ENCODE results near the gene TRIM23. TPM values are rescaled to one million over a fixed set of nuclear protein-coding genes. Genes with fewer than 3 reads are reported as not detected.
"Not testable (repeated sequence)": the region's sequence is repeated elsewhere in the genome, so short reads cannot be mapped to it uniquely, and the experiment has no call there.

Gene TRIM23
- polyA plus RNA-seq, 1 donor from 2014 or later = 11.6 TPM

DNA sequence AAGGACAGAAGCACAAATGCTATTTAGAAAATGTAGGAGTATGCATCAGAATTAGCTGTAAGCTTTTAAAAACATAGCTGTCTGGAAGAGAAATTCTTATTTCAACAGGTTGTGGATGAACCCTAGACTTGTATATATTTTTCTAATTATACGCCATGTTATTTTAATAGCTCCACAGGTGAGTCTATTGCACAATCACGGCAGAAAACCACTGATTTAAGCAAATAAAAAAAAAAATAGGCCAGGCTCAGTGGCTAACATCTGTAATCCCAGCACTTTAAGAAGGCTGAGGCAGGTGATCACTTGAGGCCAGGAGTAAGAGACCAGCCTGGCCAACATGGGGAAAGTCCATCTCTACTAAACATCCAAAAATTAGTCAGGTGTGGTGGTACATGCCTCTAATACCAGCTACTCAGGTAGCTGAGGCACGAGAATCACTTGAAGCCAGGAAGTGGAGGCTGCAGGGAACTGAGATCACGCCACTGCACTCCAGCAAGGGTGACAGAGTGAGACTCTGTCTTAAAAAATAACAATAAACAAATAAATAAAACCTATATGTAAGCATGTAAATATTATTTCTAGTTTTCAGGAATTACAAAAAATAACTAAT, 11.7 kb downstream of the TRIM23 start:
- H3K36me3 Mint-ChIP-seq = peaks cover 7% of the 10 kb centered on the region
- H3K9me3 Mint-ChIP-seq = no peaks in the 10 kb centered on the region
- no peak overlapping the region for H3K4me3 Mint-ChIP-seq

DNA sequence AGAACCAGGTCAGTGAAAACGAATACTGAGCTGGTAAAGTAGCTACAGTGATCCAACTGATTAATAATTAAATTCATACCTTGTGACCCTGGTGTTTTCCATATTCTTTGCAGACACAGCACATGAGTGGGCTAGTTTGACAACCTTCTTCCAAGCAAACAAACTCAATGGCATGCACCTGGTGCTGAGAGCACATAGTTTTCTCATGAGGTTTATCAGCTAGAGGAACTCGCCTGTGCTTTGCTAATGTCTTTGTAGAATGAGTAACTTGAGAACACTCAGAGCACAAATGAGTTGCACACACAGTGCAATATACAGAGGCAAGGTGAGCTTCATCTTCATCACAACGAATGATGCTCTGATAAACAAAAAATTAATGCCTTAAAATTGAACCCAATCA, 12.6 kb downstream of the TRIM23 start:
- Mint-ChIP-seq H3K36me3 (peaks cover 10% of the 10 kb centered on the region), H3K27me3 (no peaks in the 10 kb centered on the region), H3K4me1 (peaks cover 4 to 5% (median 4%) of the 10 kb centered on the region in 3 donors), H3K9me3 (no peaks in the 10 kb centered on the region), H3K27ac (no peak overlapping the region), H3K4me3 (no peak overlapping the region)

More for the DNA sequence above, 11.7 kb downstream of the TRIM23 start:
- Mint-ChIP-seq H3K27ac (no peak overlapping the region), H3K27me3 (no peaks in the 10 kb centered on the region), H3K4me1 (peaks cover 3 to 5% (median 4%) of the 10 kb centered on the region in 3 donors)

DNA sequence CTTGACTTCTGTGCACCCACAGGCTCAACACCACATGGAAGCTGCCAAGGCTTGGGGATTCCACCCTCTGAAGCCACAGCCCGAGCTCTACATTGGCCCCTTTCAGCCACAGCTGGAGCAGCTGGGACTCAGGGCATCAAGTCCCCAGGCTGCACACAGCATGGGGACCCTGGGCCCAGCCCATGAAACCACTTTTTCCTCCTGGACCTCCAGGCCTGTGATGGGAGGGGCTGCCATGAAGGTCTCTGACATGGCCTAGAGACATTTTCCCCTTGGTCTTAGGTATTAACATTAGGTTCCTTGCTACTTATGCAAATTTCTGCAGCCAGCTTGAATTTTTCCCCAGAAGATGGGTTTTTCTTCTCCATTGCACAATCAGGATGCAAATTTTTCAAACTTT, 22.4 kb downstream of the TRIM23 start:
- H3K27ac Mint-ChIP-seq, H3K4me3 Mint-ChIP-seq: not testable (repeated sequence)
- peaks cover 25% of the 10 kb centered on the region for H3K36me3 Mint-ChIP-seq

DNA sequence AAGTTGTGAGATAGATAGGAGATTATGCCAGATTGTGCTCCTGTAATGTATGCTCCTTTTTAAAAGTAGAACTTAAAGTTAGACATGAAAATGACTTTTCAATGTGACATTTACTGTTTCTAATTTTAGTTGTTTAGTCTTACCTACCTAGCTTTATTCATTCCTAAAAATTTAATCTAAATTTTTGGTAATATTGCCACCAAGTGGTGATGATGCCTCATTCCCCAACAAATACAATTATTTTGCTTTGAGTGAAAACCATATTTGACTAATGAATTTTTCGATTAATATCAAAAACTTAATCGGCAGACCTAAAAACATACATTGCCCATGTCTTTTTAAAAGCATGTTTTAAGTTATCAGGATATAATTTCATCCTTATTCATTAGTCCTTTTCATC, 35.4 kb downstream of the TRIM23 start:
- H3K36me3 Mint-ChIP-seq = no peaks in the 10 kb centered on the region

More for the DNA sequence above, 22.4 kb downstream of the TRIM23 start:
- not testable (repeated sequence) for H3K4me1 Mint-ChIP-seq, H3K27me3 Mint-ChIP-seq, H3K9me3 Mint-ChIP-seq

DNA sequence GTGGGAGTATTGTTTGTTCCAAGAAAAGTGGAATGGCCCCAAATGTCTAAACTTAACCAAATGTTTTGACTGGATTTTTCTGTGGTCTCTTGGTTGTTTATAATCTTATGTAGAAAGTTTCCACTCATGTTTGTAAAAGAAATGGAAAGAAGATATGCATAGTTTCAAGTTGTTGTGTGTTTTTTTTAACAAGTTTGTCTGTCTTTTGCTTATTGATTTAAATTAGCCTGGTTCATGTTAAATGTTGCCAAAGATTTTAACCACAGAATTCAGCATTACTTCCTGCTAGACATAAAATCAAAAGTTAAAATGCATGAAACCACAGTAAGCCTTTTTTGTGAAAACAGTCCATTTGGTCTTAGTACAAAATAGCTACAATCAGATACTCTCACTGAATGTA, 47.0 kb downstream of the TRIM23 start:
- Mint-ChIP-seq H3K27ac (no peak overlapping the region), H3K4me3 (no peak overlapping the region), H3K36me3 (peaks cover 7% of the 10 kb centered on the region), H3K4me1 (peaks cover 0 to 14% (median 3%) of the 10 kb centered on the region in 3 donors), H3K27me3 (no peaks in the 10 kb centered on the region), H3K9me3 (no peaks in the 10 kb centered on the region)

More for the DNA sequence above, 35.4 kb downstream of the TRIM23 start:
- Mint-ChIP-seq H3K9me3 (no peaks in the 10 kb centered on the region), H3K4me3 (no peak overlapping the region), H3K27ac (no peak overlapping the region), H3K27me3 (no peaks in the 10 kb centered on the region), H3K4me1 (no peaks in the 10 kb centered on the region)

DNA sequence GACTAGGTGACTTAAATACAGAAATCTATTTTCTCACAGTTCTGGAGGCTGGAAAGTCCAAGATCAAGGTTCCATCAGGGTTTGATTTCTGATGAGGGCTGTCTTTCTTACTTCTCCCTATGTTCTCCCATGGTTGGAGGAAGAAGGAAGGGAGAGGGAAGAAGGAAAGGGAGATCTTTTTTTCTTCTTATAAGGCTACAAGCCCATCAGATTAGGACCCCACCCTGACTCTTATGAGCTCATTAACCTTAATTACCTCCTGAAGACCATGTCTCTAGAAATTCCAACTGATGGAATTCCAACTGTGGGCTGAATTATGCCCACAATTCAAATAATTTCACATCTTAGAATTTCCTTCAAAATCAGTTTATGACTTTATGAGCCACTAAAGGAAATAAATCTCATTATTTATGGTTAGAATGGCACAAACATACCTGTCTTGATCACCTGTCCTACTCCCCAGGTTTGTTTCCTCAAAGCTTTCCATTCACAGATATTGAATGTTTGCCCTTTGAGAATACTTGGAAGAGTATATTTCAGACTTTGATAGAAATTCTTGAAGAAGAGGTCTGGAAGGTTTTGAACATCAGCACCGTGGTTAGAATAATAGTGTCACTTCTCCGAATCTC, 53.4 kb downstream of the TRIM23 start:
- no peak overlapping the region for H3K4me3 Mint-ChIP-seq
- no peaks in the 10 kb centered on the region for H3K9me3 Mint-ChIP-seq
- H3K27me3 Mint-ChIP-seq = no peaks in the 10 kb centered on the region
- H3K27ac Mint-ChIP-seq = no peak overlapping the region
- peaks cover 4% of the 10 kb centered on the region for H3K36me3 Mint-ChIP-seq
- peaks cover 0 to 13% (median 7%) of the 10 kb centered on the region in 3 donors for H3K4me1 Mint-ChIP-seq

DNA sequence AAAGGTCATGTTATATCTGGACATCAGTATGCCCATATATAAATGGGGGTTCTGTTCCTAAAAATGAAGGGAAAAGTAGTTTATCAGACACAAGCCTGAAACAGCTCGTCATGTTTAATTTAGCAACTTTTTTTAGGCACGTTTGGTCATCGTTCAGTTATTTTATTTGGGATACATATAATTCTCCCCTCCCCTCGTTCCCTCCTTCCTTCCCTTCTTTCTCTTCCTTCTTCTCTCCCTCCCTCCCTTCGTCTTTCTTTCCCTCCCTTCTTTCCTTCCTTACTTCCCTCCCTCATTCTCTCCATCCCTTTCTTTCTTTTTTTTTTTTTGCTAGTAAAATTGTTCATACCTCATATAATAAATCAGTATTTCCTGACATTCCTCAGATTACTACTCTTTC, 57.6 kb downstream of the TRIM23 start:
- H3K4me3 Mint-ChIP-seq = peak overlapping the region in 1 of 4 donors; percentile 48
- no peaks in the 10 kb centered on the region for H3K9me3 Mint-ChIP-seq
- H3K36me3 Mint-ChIP-seq = peaks cover 3% of the 10 kb centered on the region
- no peaks in the 10 kb centered on the region for H3K27me3 Mint-ChIP-seq
- H3K4me1 Mint-ChIP-seq = peaks cover 23 to 28% (median 28%) of the 10 kb centered on the region in 3 donors
- no peak overlapping the region for H3K27ac Mint-ChIP-seq

DNA sequence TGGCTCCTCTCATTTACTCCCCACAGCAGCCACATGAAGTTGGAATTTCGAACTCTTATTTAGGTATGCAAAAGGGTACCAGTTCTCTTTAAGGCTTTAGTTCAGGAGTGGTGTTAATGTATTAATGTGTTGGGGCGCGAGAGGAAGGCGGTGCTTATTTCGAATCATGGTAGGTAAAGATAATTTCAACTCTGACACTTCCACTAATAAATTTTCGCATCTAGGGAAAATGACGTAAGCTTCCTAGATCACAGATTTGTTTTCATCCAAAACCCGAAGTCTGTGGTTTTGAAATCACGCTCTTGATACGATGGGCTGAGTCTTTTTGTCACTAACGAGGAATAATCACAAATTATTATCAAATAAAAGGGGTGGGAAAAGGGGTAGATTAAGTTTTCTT, 60.4 kb downstream of the TRIM23 start:
- Mint-ChIP-seq H3K27me3 (no peaks in the 10 kb centered on the region), H3K4me3 (peak overlapping the region; percentile 93 to 99 (median 98)), H3K4me1 (peaks cover 23 to 28% (median 28%) of the 10 kb centered on the region in 3 donors), H3K36me3 (peaks cover 3% of the 10 kb centered on the region), H3K27ac (peak overlapping the region; percentile 87 to 99 (median 99)), H3K9me3 (no peaks in the 10 kb centered on the region)

DNA sequence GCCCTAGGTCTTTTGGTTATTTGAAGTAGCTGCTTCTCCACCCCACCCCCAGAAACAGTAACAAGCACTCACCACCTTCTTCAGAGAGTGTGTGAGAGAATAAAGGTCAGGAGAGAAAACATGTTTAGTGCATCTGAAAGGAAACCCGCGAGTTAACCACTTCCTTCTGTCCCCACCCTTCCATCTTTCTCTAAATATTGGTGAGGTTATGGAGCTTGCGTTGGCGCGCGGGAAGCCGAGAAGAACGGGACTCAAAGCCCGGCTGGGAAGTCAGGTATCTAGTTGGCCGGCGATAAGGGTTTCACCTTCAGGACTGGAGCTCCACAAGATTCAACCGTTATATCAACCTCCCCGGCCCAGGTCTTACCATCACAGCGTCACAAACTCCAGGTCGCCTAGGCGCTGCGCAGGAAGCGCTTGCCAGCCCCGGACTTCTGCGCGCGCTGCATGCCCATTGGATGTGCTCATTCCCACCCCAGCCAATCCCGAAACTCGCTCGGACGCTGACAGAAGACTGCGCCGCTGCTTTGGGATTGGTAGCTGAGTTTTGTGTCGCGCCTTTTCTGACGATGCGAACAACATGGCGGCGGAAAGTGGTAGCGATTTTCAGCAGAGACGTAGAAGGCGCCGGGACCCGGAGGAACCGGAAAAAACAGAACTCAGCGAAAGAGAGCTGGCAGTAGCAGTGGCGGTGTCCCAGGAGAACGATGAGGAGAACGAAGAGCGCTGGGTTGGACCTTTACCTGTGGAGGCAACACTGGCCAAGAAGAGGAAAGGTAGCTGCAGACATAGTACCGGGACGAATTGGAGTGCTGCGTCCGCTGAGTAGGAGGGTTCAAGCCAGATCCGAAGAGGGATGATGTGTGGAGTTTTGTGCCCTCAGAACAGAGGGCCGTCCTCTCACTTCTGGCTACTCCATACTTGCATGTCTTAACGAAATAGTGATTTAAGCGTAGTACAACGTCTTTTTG, 61.1 kb downstream of the TRIM23 start, which contains the start of the genes CENPK and PPWD1:
Gene CENPK (minus strand): TSS at position 438 of the 971 bp plus-strand sequence. CDS start 8,261 bp downstream, outside the sequence.
Gene PPWD1 (plus strand): TSS at position 566 of the 971 bp plus-strand sequence. CDS start 15 bp downstream, at position 581.
- Mint-ChIP-seq H3K27ac (peak within 1 kb of the TSS; percentile 87 to 99 (median 99)), H3K27me3 (no peaks in the 10 kb centered on the region)

DNA sequence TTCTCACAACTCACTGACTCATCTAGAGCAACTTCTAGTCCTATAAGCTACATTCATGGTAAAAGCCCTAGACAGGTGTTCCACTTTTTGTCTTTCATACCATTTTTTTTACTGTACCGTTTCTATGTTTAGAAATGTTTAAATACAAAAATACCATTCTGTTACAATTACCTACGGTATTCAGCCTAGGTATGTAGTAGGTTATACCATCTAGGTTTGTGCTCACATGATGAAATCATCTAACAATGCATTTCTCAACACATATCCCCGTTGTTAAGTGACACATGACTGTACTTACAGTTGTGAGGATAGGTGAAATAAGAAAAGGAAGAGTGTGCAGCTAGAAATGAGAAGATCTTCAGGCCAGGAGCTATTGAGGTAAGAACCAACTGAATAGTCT, 67.4 kb downstream of the TRIM23 start:
- no peaks in the 10 kb centered on the region for H3K27me3 Mint-ChIP-seq
- H3K27ac Mint-ChIP-seq = no peak overlapping the region
- H3K36me3 Mint-ChIP-seq = no peaks in the 10 kb centered on the region
- peak overlapping the region in 1 of 4 donors; percentile 55 for H3K4me3 Mint-ChIP-seq
- H3K4me1 Mint-ChIP-seq = peaks cover 0 to 3% (median 0%) of the 10 kb centered on the region in 3 donors
- H3K9me3 Mint-ChIP-seq = no peaks in the 10 kb centered on the region

More for the DNA sequence above, 61.1 kb downstream of the TRIM23 start, which contains the start of the genes CENPK and PPWD1:
- Mint-ChIP-seq H3K4me3 (peak within 1 kb of the TSS; percentile 93 to 99 (median 98)), H3K4me1 (peaks cover 23 to 28% (median 28%) of the 10 kb centered on the region in 3 donors), H3K9me3 (no peaks in the 10 kb centered on the region), H3K36me3 (peaks cover 3% of the 10 kb centered on the region)

DNA sequence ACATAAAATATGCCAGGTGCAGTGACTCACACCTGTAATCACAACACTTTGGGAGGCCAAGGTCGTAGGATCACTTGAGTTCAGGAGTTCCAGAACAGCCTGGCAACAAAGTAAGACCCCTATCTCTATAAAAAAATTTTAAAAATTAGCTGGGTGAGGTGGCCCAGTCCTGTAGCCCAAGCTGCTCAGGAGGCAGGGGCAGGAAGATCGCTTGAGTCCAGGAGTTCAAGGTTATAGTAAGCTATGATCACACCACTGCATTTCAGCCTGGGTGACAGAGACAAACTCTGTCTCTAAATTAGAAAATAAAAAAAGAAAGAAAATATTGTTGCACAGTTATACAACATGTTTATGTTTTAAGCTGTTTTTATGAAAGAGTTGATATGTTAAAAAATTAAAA, 68.0 kb downstream of the TRIM23 start:
- Mint-ChIP-seq H3K4me3 (no peak overlapping the region), H3K9me3 (no peaks in the 10 kb centered on the region), H3K27ac (no peak overlapping the region), H3K27me3 (no peaks in the 10 kb centered on the region), H3K4me1 (peaks cover 0 to 2% (median 0%) of the 10 kb centered on the region in 3 donors), H3K36me3 (no peaks in the 10 kb centered on the region)

DNA sequence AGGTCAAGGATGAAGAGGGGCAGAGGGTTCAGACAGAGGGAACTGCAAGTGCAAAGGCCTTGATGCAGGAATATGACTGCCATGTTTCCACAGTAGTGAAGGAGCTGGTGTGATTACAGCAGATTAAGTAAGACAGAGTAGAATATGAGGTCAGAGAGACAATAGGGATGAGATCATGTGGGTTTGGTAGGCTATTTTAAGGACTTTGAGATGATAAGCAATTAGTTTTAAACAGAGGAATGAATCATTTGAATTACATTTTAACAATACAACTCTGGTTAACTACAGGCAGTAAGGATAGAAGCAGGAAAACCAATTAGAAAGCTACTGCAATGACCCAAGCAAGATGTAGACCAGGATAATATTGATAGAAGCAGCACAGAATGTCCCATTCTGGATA, 68.8 kb downstream of the TRIM23 start:
- H3K4me1 Mint-ChIP-seq = peaks cover 0 to 2% (median 0%) of the 10 kb centered on the region in 3 donors
- no peaks in the 10 kb centered on the region for H3K27me3 Mint-ChIP-seq
- H3K27ac Mint-ChIP-seq = no peak overlapping the region
- no peak overlapping the region for H3K4me3 Mint-ChIP-seq
- H3K36me3 Mint-ChIP-seq = no peaks in the 10 kb centered on the region
- H3K9me3 Mint-ChIP-seq = no peaks in the 10 kb centered on the region

DNA sequence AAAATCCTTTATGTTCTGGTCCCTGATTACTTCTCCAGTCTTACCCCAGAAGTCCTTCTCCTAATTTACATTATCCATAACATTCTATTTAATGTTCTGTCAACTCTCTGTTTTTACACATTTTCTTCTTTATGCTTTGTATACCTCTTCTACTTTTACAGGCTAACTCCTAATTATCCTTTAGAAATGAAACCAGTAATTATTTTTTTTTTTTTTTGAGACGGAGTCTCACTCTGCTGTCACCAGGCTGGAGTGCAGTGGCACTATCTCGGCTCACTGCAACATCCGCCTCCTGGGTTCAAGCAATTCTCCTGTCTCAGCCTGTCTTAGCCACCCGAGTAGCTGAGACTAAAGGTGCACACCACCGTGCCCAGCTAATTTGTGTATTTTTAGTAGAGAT, 70.2 kb downstream of the TRIM23 start:
- no peaks in the 10 kb centered on the region for H3K36me3 Mint-ChIP-seq
- no peak overlapping the region for H3K27ac Mint-ChIP-seq
- H3K4me3 Mint-ChIP-seq = no peak overlapping the region
- H3K27me3 Mint-ChIP-seq = no peaks in the 10 kb centered on the region
- peaks cover 0 to 2% (median 0%) of the 10 kb centered on the region in 3 donors for H3K4me1 Mint-ChIP-seq
- no peaks in the 10 kb centered on the region for H3K9me3 Mint-ChIP-seq

DNA sequence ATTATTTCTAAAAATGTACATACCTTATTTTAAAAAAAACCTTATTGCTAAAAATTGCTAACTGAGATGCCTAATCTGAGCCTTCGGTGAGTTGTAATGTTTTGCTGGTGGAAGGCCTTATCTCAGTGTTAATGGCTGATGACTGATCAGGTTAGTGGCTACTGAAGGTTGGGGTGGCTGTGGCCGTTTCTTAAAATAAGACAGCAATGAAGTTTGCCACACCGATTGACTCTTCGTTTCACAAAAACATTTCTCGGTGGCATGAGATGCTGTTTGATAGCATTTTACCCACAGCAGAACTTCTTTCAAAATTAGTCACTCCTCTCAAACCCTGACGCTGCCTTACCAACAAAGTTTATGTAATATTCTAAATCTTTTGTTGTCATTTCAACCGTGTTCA, 75.9 kb downstream of the TRIM23 start:
- Mint-ChIP-seq H3K27me3 (no peaks in the 10 kb centered on the region), H3K4me3 (no peak overlapping the region), H3K9me3 (no peaks in the 10 kb centered on the region), H3K36me3 (peaks cover 16% of the 10 kb centered on the region), H3K27ac (peak overlapping the region in 1 of 3 donors; percentile 51), H3K4me1 (no peaks in the 10 kb centered on the region)

DNA sequence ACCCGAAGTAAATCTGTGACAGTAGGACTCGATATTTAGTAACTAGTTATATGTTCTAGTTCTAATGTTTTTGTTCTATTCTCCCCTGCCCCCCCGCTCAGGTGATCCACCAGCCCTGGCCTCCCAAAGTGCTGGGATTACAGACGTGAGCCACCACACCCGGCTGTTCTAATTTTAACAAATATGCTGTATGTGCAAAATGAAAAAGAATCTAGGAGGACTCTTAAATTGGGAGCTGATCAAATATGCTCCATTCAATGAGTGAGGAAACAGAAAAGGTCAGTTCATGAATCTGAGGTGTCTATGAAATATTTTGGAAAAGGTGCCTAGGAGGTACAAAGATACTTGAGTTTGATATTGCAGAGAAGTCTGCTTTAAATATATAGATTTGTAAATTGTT, 78.0 kb downstream of the TRIM23 start:
- Mint-ChIP-seq H3K27ac (no peak overlapping the region), H3K4me1 (no peaks in the 10 kb centered on the region), H3K9me3 (no peaks in the 10 kb centered on the region), H3K36me3 (peaks cover 20% of the 10 kb centered on the region), H3K27me3 (no peaks in the 10 kb centered on the region), H3K4me3 (no peak overlapping the region)

Data from IgD-negative memory B cell (primary cell).